ENCODE measurements around the gene MRC1.

The MRC1 gene

GRCh38 chr10:17878896-17879295 lies 69.7 kb downstream of the MRC1 start:
- no peak overlapping the region for H3K4me3 ChIP-seq (ENCODE audit: low read depth, low read length)
- DNase-seq (ENCODE audit: low read depth) = no peak
- no peak for TF ChIP-seq CTCF (IDR thresholded peaks at IDR 0.05; ENCODE audit: low read depth, low read length)
- TF ChIP-seq POLR2A (IDR thresholded peaks at IDR 0.05; ENCODE audit: extremely low read depth, insufficient read length) = no peak
- no peak for TF ChIP-seq MYC (IDR thresholded peaks at IDR 0.05; ENCODE audit: low read depth, low read length)
- no peak for TF ChIP-seq MAX (IDR thresholded peaks at IDR 0.05; ENCODE audit: low read depth, low read length)

- DNase-seq (ENCODE audit: low read depth) = no peak
- TF ChIP-seq POLR2A (IDR thresholded peaks at IDR 0.05; ENCODE audit: extremely low read depth, insufficient read length) (no peak), MYC (IDR thresholded peaks at IDR 0.05; ENCODE audit: low read depth, low read length) (no peak), MAX (IDR thresholded peaks at IDR 0.05; ENCODE audit: low read depth, low read length) (no peak), CTCF (IDR thresholded peaks at IDR 0.05; ENCODE audit: low read depth, low read length) (no peak)
- H3K4me3 ChIP-seq (ENCODE audit: low read depth, low read length) = no peak overlapping the region
Measured at GRCh38 chr10:17880601-17881000, 71.5 kb downstream of the MRC1 start.

GRCh38 chr10:17882557-17882956 lies 73.4 kb downstream of the MRC1 start:
- no peak overlapping the region for H3K4me3 ChIP-seq (ENCODE audit: low read depth, low read length)

GRCh38 chr10:17883621-17884020 lies 74.5 kb downstream of the MRC1 start:
- DNase-seq (ENCODE audit: low read depth) = no peak
- H3K4me3 ChIP-seq (ENCODE audit: low read depth, low read length) = no peak overlapping the region
- TF ChIP-seq POLR2A (IDR thresholded peaks at IDR 0.05; ENCODE audit: extremely low read depth, insufficient read length) = no peak
- no peak for TF ChIP-seq CTCF (IDR thresholded peaks at IDR 0.05; ENCODE audit: low read depth, low read length)
- TF ChIP-seq MAX (IDR thresholded peaks at IDR 0.05; ENCODE audit: low read depth, low read length) = no peak
- TF ChIP-seq MYC (IDR thresholded peaks at IDR 0.05; ENCODE audit: low read depth, low read length) = no peak

More at GRCh38 chr10:17882557-17882956, 73.4 kb downstream of the MRC1 start:
- no peak for DNase-seq (ENCODE audit: low read depth)
- TF ChIP-seq CTCF (IDR thresholded peaks at IDR 0.05; ENCODE audit: low read depth, low read length) (no peak), POLR2A (IDR thresholded peaks at IDR 0.05; ENCODE audit: extremely low read depth, insufficient read length) (no peak), MYC (IDR thresholded peaks at IDR 0.05; ENCODE audit: low read depth, low read length) (no peak), MAX (IDR thresholded peaks at IDR 0.05; ENCODE audit: low read depth, low read length) (no peak)

- H3K4me3 ChIP-seq (ENCODE audit: low read depth, low read length) = no peak overlapping the region
- TF ChIP-seq CTCF (IDR thresholded peaks at IDR 0.05; ENCODE audit: low read depth, low read length) = no peak
- TF ChIP-seq POLR2A (IDR thresholded peaks at IDR 0.05; ENCODE audit: extremely low read depth, insufficient read length) = no peak
- TF ChIP-seq MYC (IDR thresholded peaks at IDR 0.05; ENCODE audit: low read depth, low read length) = no peak
- TF ChIP-seq MAX (IDR thresholded peaks at IDR 0.05; ENCODE audit: low read depth, low read length) = no peak
- no peak for DNase-seq (ENCODE audit: low read depth)
Measured at GRCh38 chr10:17888189-17888588, 79.0 kb downstream of the MRC1 start.

- TF ChIP-seq CTCF (IDR thresholded peaks at IDR 0.05; ENCODE audit: low read depth, low read length) = no peak
- TF ChIP-seq POLR2A (IDR thresholded peaks at IDR 0.05; ENCODE audit: extremely low read depth, insufficient read length) = no peak
- no peak for TF ChIP-seq MAX (IDR thresholded peaks at IDR 0.05; ENCODE audit: low read depth, low read length)
- TF ChIP-seq MYC (IDR thresholded peaks at IDR 0.05; ENCODE audit: low read depth, low read length) = no peak
- no peak for DNase-seq (ENCODE audit: low read depth)
- H3K4me3 ChIP-seq (ENCODE audit: low read depth, low read length) = no peak overlapping the region
Measured at GRCh38 chr10:17891435-17891834, 82.3 kb downstream of the MRC1 start.

Measured in NB4 (cell line).